ENCODE results near the gene CCDC63. TPM values are rescaled to one million over a fixed set of nuclear protein-coding genes. Genes with fewer than 3 reads are reported as not detected.

CCDC63 gene
- total RNA-seq, 2 experiments from 2014 or later, result not detected

DNA sequence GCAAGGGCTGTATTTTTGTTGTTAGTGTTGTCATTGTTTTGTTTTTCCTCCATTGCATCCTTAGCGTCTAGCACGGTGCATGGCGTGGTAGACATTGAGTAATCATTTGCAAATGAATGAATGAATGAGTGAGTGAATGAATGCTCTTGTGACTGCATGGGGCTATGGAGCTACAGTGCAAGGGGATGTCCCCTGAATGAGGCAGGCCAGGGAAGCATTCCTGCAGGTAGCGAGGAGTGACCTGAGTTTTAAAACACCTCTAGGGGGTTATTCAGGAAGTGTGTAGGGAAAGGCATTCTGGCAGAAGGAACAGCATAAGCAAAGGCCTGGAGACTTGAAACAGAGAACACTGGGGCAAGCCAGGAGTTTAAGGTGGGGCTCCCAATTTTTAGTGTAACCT lies 56.7 kb downstream of the CCDC63 start:
- CTCF ChIA-PET, result no interaction called here
- Histone ChIP-seq H3K27me3 (ENCODE audit: control insufficient read depth in 1 of 2, insufficient read depth in 2 of 2, low read length in 2 of 2) (no peaks in the 10 kb centered on the region), H3K9me3 (ENCODE audit: control insufficient read depth in 1 of 2, insufficient read depth in 1 of 2, low read length in 2 of 2) (peaks cover 0 to 4% of the 10 kb centered on the region in 2 experiments), H3K36me3 (ENCODE audit: insufficient read depth, low read length) (no peaks in the 10 kb centered on the region), H3K4me1 (ENCODE audit: insufficient read depth, low read length) (peaks cover 3% of the 10 kb centered on the region), H3K27ac (ENCODE audit: low read depth in 1 of 2, low read length in 2 of 2) (no peak overlapping the region), H3K4me3 (ENCODE audit: low read length) (no peak overlapping the region)
- Mint-ChIP-seq H3K4me3 (no peak overlapping the region), H3K27me3 (no peaks in the 10 kb centered on the region), H3K4me1 (ENCODE audit: low read depth) (no peaks in the 10 kb centered on the region), H3K36me3 (ENCODE audit: low read depth) (no peaks in the 10 kb centered on the region), H3K9me3 (no peaks in the 10 kb centered on the region), H3K27ac (no peak overlapping the region)
- POLR2A ChIA-PET, result no interaction called here
- TF ChIP-seq, protein P1, sequence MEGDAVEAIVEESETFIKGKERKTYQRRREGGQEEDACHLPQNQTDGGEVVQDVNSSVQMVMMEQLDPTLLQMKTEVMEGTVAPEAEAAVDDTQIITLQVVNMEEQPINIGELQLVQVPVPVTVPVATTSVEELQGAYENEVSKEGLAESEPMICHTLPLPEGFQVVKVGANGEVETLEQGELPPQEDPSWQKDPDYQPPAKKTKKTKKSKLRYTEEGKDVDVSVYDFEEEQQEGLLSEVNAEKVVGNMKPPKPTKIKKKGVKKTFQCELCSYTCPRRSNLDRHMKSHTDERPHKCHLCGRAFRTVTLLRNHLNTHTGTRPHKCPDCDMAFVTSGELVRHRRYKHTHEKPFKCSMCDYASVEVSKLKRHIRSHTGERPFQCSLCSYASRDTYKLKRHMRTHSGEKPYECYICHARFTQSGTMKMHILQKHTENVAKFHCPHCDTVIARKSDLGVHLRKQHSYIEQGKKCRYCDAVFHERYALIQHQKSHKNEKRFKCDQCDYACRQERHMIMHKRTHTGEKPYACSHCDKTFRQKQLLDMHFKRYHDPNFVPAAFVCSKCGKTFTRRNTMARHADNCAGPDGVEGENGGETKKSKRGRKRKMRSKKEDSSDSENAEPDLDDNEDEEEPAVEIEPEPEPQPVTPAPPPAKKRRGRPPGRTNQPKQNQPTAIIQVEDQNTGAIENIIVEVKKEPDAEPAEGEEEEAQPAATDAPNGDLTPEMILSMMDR (IDR thresholded peaks at IDR 0.05), result no peak
- intact Hi-C loops (cut with DNase I, micrococcal nuclease), result no loop called here
- DNase-seq, result no peak
- ATAC-seq (ENCODE audit: poor library complexity), result no peak

DNA sequence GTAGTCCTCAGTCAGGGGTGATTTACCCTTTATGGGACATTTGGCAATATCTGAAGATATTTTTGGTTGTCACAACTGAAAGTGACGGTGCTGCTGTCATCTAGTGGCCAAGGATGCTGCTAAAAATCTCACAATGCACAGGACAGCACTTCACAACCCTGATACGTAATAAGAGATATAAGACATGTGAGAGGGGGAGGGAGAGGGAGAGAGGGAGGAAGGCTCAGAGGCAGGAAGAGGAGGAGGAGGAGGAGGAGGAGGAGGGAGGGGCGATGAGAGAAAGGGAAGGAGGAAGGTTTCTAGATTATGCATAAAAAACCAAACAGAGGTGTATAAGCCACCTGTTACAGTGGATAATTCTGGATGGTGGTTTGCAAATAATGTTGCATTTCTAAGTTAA lies 59.3 kb downstream of the CCDC63 start:
- Mint-ChIP-seq H3K36me3 (ENCODE audit: low read depth) (no peaks in the 10 kb centered on the region), H3K4me3 (no peak overlapping the region), H3K27ac (no peak overlapping the region), H3K27me3 (no peaks in the 10 kb centered on the region), H3K9me3 (no peaks in the 10 kb centered on the region), H3K4me1 (ENCODE audit: low read depth) (no peaks in the 10 kb centered on the region)
- ChIA-PET CTCF (no interaction called here), POLR2A (no interaction called here)
- Histone ChIP-seq H3K36me3 (ENCODE audit: insufficient read depth, low read length) (no peaks in the 10 kb centered on the region), H3K27me3 (ENCODE audit: control insufficient read depth in 1 of 2, insufficient read depth in 2 of 2, low read length in 2 of 2) (no peaks in the 10 kb centered on the region), H3K4me1 (ENCODE audit: insufficient read depth, low read length) (peaks cover 3% of the 10 kb centered on the region), H3K27ac (ENCODE audit: low read depth in 1 of 2, low read length in 2 of 2) (no peak overlapping the region), H3K9me3 (ENCODE audit: control insufficient read depth in 1 of 2, insufficient read depth in 1 of 2, low read length in 2 of 2) (peaks cover 0 to 4% of the 10 kb centered on the region in 2 experiments), H3K4me3 (ENCODE audit: low read length) (no peak overlapping the region)
- ATAC-seq (ENCODE audit: poor library complexity) (no peak), DNase-seq (no peak)
- TF ChIP-seq, protein P1 (IDR thresholded peaks at IDR 0.05), result no peak
- intact Hi-C loops (cut with DNase I, micrococcal nuclease), result no loop called here

DNA sequence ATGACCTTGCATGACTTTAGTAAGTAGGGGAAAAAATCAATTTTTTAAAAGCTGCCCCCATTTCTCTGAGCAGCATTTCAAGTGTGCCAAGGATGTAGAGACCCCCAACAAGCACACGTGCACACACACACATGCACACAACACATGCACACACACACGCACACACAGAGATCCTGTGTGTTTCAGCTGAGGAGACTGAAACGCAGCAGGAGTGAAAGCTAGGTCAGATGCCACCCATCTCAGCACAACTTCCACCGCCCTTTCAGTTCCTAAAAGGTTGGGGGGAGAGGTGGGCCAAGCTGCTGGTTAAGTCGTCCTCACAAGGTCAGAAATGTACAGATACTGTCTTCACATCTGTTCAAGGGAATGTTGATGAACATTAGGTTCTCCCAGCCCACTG lies 59.7 kb downstream of the CCDC63 start:
- DNase-seq, result no peak
- CTCF ChIA-PET, result no interaction called here
- Histone ChIP-seq H3K27me3 (ENCODE audit: control insufficient read depth in 1 of 2, insufficient read depth in 2 of 2, low read length in 2 of 2) (no peaks in the 10 kb centered on the region), H3K4me1 (ENCODE audit: insufficient read depth, low read length) (peaks cover 3% of the 10 kb centered on the region), H3K36me3 (ENCODE audit: insufficient read depth, low read length) (no peaks in the 10 kb centered on the region), H3K4me3 (ENCODE audit: low read length) (no peak overlapping the region), H3K27ac (ENCODE audit: low read depth in 1 of 2, low read length in 2 of 2) (no peak overlapping the region), H3K9me3 (ENCODE audit: control insufficient read depth in 1 of 2, insufficient read depth in 1 of 2, low read length in 2 of 2) (peaks cover 0 to 4% of the 10 kb centered on the region in 2 experiments)
- H3K36me3 Mint-ChIP-seq (ENCODE audit: low read depth), result no peaks in the 10 kb centered on the region
- no peaks in the 10 kb centered on the region for H3K27me3 Mint-ChIP-seq
- TF ChIP-seq, protein P1 (IDR thresholded peaks at IDR 0.05), result no peak
- no peaks in the 10 kb centered on the region for H3K9me3 Mint-ChIP-seq
- POLR2A ChIA-PET, result no interaction called here
- ATAC-seq (ENCODE audit: poor library complexity), result no peak
- no peak overlapping the region for H3K27ac Mint-ChIP-seq
- no peak overlapping the region for H3K4me3 Mint-ChIP-seq
- H3K4me1 Mint-ChIP-seq (ENCODE audit: low read depth), result no peaks in the 10 kb centered on the region
- intact Hi-C loops (cut with DNase I, micrococcal nuclease), result no loop called here

Measured in CD4-positive, alpha-beta T cell (primary cell).